ENCODE measurements around the gene MEGF10.
"Not testable (repeated sequence)": the region's sequence is repeated elsewhere in the genome, so short reads cannot be mapped to it uniquely, and the experiment has no call there.

- not testable (repeated sequence) for TF ChIP-seq CTCF (IDR thresholded peaks at IDR 0.05 in 2 of 3, conservative IDR thresholded peaks at IDR 0.05 in 1 of 3; ENCODE audit: control insufficient read depth in 2 of 3, extremely low read depth in 1 of 3, insufficient read depth in 1 of 3, low read depth in 3 of 3, low read length in 3 of 3); HDAC2 (IDR thresholded peaks at IDR 0.05); SREBF1 (IDR thresholded peaks at IDR 0.05; ENCODE audit: low read length); E2F4 (IDR thresholded peaks at IDR 0.05; ENCODE audit: low read depth, low read length); MYC (IDR thresholded peaks at IDR 0.05; ENCODE audit: insufficient read depth, insufficient read length, insufficient replicate concordance, low read length, severe bottlenecking)
Measured at GRCh38 chr5:127296894-127297293, 6.3 kb downstream of the MEGF10 start.
